Heart left ventricle (tissue), 13 donors: ENCODE results near the gene ATP6V1G2.

Source experiments
- POLR2A ChIP-seq, 2 donors: fragments of 450-650 bp; IDR thresholded peaks; one replicate each; pipeline ENCODE4 v1.6.1; 2017; ENCODE audit warnings: antibody characterized with exemption in 2 of 2, mild to moderate bottlenecking in 2 of 2, moderate library complexity in 2 of 2
- TF ChIP-seq, protein P1 (sequence below), 12 donors: fragments of 200-600 bp; sonication (generic) in 4 of 12; IDR thresholded peaks; one replicate each; pipeline versions ENCODE4 v1.5.0 to v1.8.0; 2018 to 2022; ENCODE audit warnings: antibody characterized with exemption in 12 of 12, mild to moderate bottlenecking in 5 of 12
- donor health status: ischemic (EF 13 %, LVEDD 7.1; RV severe dilation, severe dysfunction).
- donor health status: DM: no; HTN: yes; CAD: no.
- donor health status: DM: no; HTN: no; CAD: no.
- donor health status: ischemic (EF 25% LVEDD 6.9; RV normal size, moderate dysfunction).
- donor health status: ischemic (EF 25% LVEDD 5.7; RV mildly dilated, moderate dysfunction).
- donor health status: ischemic (EF 35%, LVEDD 5.7; RV mildly dilated, moderate dysfunction).
- donor health status: nonischemic (EF 11% LVEDD 7.7; RV severe dilation, severe dysfunction).
- donor health status: DM: yes; HTN: yes; CAD: no.
- donor health status: PGD.
- donor health status: ischemic (EF 29% LVEDD 5.4; RV normal size, mild dysfunction).
- donor health status: nonischemic (EF 23%, LVEDD 6.1; RV moderate dilation, normal function).

DNA sequence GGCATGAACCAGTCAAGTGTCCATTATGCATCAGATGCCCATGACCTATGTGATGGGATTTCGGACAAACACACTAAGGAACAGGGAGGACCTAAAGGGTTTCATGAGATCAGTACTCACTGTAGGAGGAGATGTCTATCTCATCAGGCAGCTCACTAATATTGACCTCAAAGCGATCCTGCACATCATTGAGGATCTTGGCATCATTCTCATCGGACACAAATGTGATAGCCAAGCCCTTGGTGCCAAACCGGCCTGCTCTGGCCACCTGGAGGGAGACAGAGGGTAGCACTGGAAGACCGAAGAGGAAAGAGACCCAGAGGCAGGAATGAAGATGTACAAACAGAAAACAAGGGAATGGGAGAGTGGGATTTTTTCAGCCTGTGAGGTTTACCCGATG lies 15.7 kb downstream of the ATP6V1G2 start:
- TF ChIP-seq, protein P1, sequence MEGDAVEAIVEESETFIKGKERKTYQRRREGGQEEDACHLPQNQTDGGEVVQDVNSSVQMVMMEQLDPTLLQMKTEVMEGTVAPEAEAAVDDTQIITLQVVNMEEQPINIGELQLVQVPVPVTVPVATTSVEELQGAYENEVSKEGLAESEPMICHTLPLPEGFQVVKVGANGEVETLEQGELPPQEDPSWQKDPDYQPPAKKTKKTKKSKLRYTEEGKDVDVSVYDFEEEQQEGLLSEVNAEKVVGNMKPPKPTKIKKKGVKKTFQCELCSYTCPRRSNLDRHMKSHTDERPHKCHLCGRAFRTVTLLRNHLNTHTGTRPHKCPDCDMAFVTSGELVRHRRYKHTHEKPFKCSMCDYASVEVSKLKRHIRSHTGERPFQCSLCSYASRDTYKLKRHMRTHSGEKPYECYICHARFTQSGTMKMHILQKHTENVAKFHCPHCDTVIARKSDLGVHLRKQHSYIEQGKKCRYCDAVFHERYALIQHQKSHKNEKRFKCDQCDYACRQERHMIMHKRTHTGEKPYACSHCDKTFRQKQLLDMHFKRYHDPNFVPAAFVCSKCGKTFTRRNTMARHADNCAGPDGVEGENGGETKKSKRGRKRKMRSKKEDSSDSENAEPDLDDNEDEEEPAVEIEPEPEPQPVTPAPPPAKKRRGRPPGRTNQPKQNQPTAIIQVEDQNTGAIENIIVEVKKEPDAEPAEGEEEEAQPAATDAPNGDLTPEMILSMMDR (IDR thresholded peaks at IDR 0.05): no peak
- TF ChIP-seq POLR2A (IDR thresholded peaks at IDR 0.05): no peak
